PC-3 (cell line): ENCODE measurements around the gene KLHL15. TPM values are rescaled to one million over a fixed set of nuclear protein-coding genes. Genes with fewer than 3 reads are reported as not detected.

Experiments
- ATAC-seq: fragments of 200-7000 bp; cut with Tn5 transposase; 2 replicates; pipeline ENCODE4 v1.9.1; 2020; ENCODE audit warnings: mild to moderate bottlenecking, moderate library complexity
- BruUV-seq: library from RNA; stranded (reverse); fragments of 400-500 nt; replicated peaks from 2 replicates; lab custom pipeline; 2021; lab: Mats Ljungman, UMichigan
- CTCF ChIA-PET: fragments of 300-600 bp; sonication (Branson Sonifier 250); formaldehyde crosslinking; loops from one replicate; lab custom pipeline; 2022; ENCODE audit warnings: antibody characterized with exemption; lab: Charles Lee
- POLR2A ChIA-PET: fragments of 300-600 bp; sonication (Branson Sonifier 250); formaldehyde crosslinking; loops from one replicate; lab custom pipeline; 2022; ENCODE audit warnings: antibody characterized with exemption; ENCODE audit not compliant: unreplicated experiment; lab: Charles Lee
- DNase-seq: peaks from one replicate; pipeline ENCODE4 v3.0.0-alpha.2; 2015
- H2AFZ ChIP-seq: fragments of 300-600 bp; sonication (generic); 2 replicates; pipeline ENCODE4 v1.6.0; 2016; ENCODE audit warnings: antibody characterized with exemption, low read length
- H3F3A ChIP-seq: fragments of 300-600 bp; sonication (generic); one replicate; pipeline ENCODE4 v1.6.0; 2017; ENCODE audit warnings: antibody characterized with exemption, low read length, control low read depth, mild to moderate bottlenecking; ENCODE audit not compliant: unreplicated experiment
- H3K27ac ChIP-seq: fragments of 300-600 bp; sonication (generic); 2 replicates; pipeline ENCODE4 v1.5.1; 2016; ENCODE audit warnings: mild to moderate bottlenecking, low read length
- H3K27me3 ChIP-seq: fragments of 300-600 bp; sonication (generic); 2 replicates; pipeline ENCODE4 v1.6.1; 2016; ENCODE audit warnings: low read length, mixed read lengths
- H3K36me3 ChIP-seq: fragments of 300-600 bp; sonication (generic); 2 replicates; pipeline ENCODE4 v1.6.1; 2016; ENCODE audit warnings: low read depth, mixed run types, low read length, mixed read lengths
- H3K4me1 ChIP-seq: fragments of 300-600 bp; sonication (generic); 2 replicates; pipeline ENCODE4 v1.5.1; 2016; ENCODE audit warnings: low read length; ENCODE audit not compliant: insufficient read depth
- H3K4me2 ChIP-seq: fragments of 300-600 bp; sonication (generic); 2 replicates; pipeline ENCODE4 v1.6.0; 2016; ENCODE audit warnings: low read length
- H3K4me3 ChIP-seq: fragments of 300-600 bp; sonication (generic); 2 replicates; pipeline ENCODE4 v1.5.1; 2016; ENCODE audit warnings: mild to moderate bottlenecking, low read length, mixed read lengths
- H3K79me2 ChIP-seq: fragments of 300-600 bp; sonication (generic); 2 replicates; pipeline ENCODE4 v1.6.1; 2017; ENCODE audit warnings: low read length, mixed read lengths
- H3K9ac ChIP-seq: fragments of 300-600 bp; sonication (generic); 2 replicates; pipeline ENCODE4 v1.6.0; 2016; ENCODE audit warnings: mild to moderate bottlenecking, low read length
- H3K9me2 ChIP-seq: fragments of 300-600 bp; sonication (generic); replicated peaks from 2 replicates; pipeline ENCODE4 v1.6.1; 2016; ENCODE audit warnings: mixed run types, low read length, mixed read lengths
- H3K9me3 ChIP-seq: fragments of 300-600 bp; sonication (generic); 2 replicates; pipeline ENCODE4 v1.6.1; 2016; ENCODE audit warnings: low read length, mixed read lengths
- H4K20me1 ChIP-seq: fragments of 300-600 bp; sonication (generic); 2 replicates; pipeline ENCODE4 v1.6.1; 2016; ENCODE audit warnings: low read length, mixed read lengths
- CTCF ChIP-seq: fragments of 300-600 bp; sonication (generic); conservative IDR thresholded peaks from 2 replicates; pipeline ENCODE4 v1.5.1; 2017; ENCODE audit warnings: antibody characterized with exemption, low read depth, mild to moderate bottlenecking, low read length
- EZH2 ChIP-seq: fragments of 300-600 bp; sonication (generic); IDR thresholded peaks from one replicate; pipeline ENCODE4 v1.6.1; 2017; ENCODE audit warnings: antibody characterized with exemption, mild to moderate bottlenecking, low read length; ENCODE audit not compliant: unreplicated experiment
- EZH2phosphoT487 ChIP-seq: fragments of 300-600 bp; sonication (generic); IDR thresholded peaks from 2 replicates; pipeline ENCODE4 v1.6.1; 2018; ENCODE audit warnings: mild to moderate bottlenecking, antibody characterized with exemption, low read length, borderline replicate concordance
- intact Hi-C: fragments of 100-400 bp; cut with micrococcal nuclease; formaldehyde crosslinking; loops from 2 replicates; pipeline ENCODE4 v1.9.0; 2023
- total RNA-seq: library from RNA; depleted of rRNA; stranded (reverse); fragments of >200 nt; gene quantifications from 2 replicates; pipeline ENCODE4 v1.2.3, GENCODE V29; 2014

Gene KLHL15
- total RNA-seq, 1 experiment from 2014 or later = 8.5 TPM

GRCh38 chrX:23953908-23954269, 73.1 kb downstream of the KLHL15 start:
- intact Hi-C loops = no loop called here

GRCh38 chrX:23952984-23953907, 73.7 kb downstream of the KLHL15 start:
- Histone ChIP-seq H3K4me1 (no peaks in the 10 kb centered on the region; the same call in 1 of the 2 replicates), H3F3A (no peaks in the 10 kb centered on the region), H3K4me3 (no peak overlapping the region), H3K4me2 (no peak overlapping the region), H4K20me1 (no peaks in the 10 kb centered on the region), H3K27ac (no peak overlapping the region), H3K27me3 (no peaks in the 10 kb centered on the region), H3K9me2 (no peaks in the 10 kb centered on the region), H3K36me3 (no peaks in the 10 kb centered on the region), H2AFZ (no peak overlapping the region), H3K9me3 (no peaks in the 10 kb centered on the region), H3K9ac (no peak overlapping the region), H3K79me2 (no peaks in the 10 kb centered on the region)
- ATAC-seq (no peak), DNase-seq (no peak)
- intact Hi-C loops = no loop called here
- POLR2A ChIA-PET = no interaction called here
- no TSS peak for BruUV-seq
- no peak for TF ChIP-seq CTCF
- no peak for TF ChIP-seq EZH2
- TF ChIP-seq EZH2phosphoT487 = no peak
- CTCF ChIA-PET = no interaction called here

More at GRCh38 chrX:23953908-23954269, 73.1 kb downstream of the KLHL15 start:
- ChIA-PET POLR2A (no interaction called here), CTCF (no interaction called here)
- Histone ChIP-seq H3K9me3 (no peaks in the 10 kb centered on the region), H3K9me2 (no peaks in the 10 kb centered on the region), H3K4me2 (no peak overlapping the region), H3K36me3 (no peaks in the 10 kb centered on the region), H3K4me3 (no peak overlapping the region), H3F3A (no peaks in the 10 kb centered on the region), H4K20me1 (no peaks in the 10 kb centered on the region), H3K4me1 (no peaks in the 10 kb centered on the region; the same call in 1 of the 2 replicates), H2AFZ (no peak overlapping the region), H3K9ac (no peak overlapping the region), H3K27me3 (no peaks in the 10 kb centered on the region), H3K79me2 (no peaks in the 10 kb centered on the region), H3K27ac (no peak overlapping the region)
- ATAC-seq = no peak
- BruUV-seq = no TSS peak
- no peak for TF ChIP-seq EZH2
- DNase-seq = no peak

- no TSS peak for BruUV-seq
- ChIA-PET CTCF (no interaction called here), POLR2A (no interaction called here)
- no peak overlapping the region for H2AFZ ChIP-seq
- H3K4me2 ChIP-seq = no peak overlapping the region
- DNase-seq (no peak), ATAC-seq (no peak)
- no peaks in the 10 kb centered on the region for H3K27me3 ChIP-seq
- H3K4me1 ChIP-seq = no peaks in the 10 kb centered on the region; the same call in 1 of the 2 replicates
- H3K9me3 ChIP-seq = no peaks in the 10 kb centered on the region
- H3K36me3 ChIP-seq = no peaks in the 10 kb centered on the region
- H3K79me2 ChIP-seq = no peaks in the 10 kb centered on the region
- intact Hi-C loops = no loop called here
- no peaks in the 10 kb centered on the region for H3K9me2 ChIP-seq
- no peaks in the 10 kb centered on the region for H3F3A ChIP-seq
- H3K4me3 ChIP-seq = no peak overlapping the region
- TF ChIP-seq CTCF (no peak), EZH2phosphoT487 (no peak), EZH2 (no peak)
- no peak overlapping the region for H3K9ac ChIP-seq
- no peak overlapping the region for H3K27ac ChIP-seq
- no peaks in the 10 kb centered on the region for H4K20me1 ChIP-seq
Observed at GRCh38 chrX:23952391-23952790, 74.6 kb downstream of the KLHL15 start.
